K562 (cell line): Measurements from ENCODE around the gene TPBGL. TPM values are rescaled to one million over a fixed set of nuclear protein-coding genes. Genes with fewer than 3 reads are reported as not detected.

ENCODE experiments used
- ATAC-seq: fragments of 200-7000 bp; cut with Tn5 transposase; 3 replicates; pipeline ENCODE4 v1.9.1; 2020; ENCODE audit warnings: moderate library complexity
- BruUV-seq: library from RNA; stranded (reverse); fragments of 400-500 nt; replicated peaks from 2 replicates; lab custom pipeline; 2021; lab: Mats Ljungman, UMichigan
- CTCF ChIA-PET: fragments of 300-600 bp; formaldehyde crosslinking; extraction: SDS; loops from one replicate; lab custom pipeline; 2021; ENCODE audit warnings: low intra/inter-chr PET ratio; lab: Yijun Ruan, JAX
- POLR2A ChIA-PET: fragments of 300-600, 350-650 bp; sonication (Branson Sonifier 250); formaldehyde crosslinking; extraction: SDS; loops from one replicate; lab custom pipeline; 2021; ENCODE audit warnings: antibody characterized with exemption, inconsistent platforms; lab: Yijun Ruan, JAX
- DNase-seq, 4 experiments: peaks; one replicate each; pipeline versions ENCODE4 v3.0.0 to v3.0.0-alpha.2; 2011 to 2018; ENCODE audit warnings: low spot score in 3 of 4, mixed read lengths in 3 of 4; ENCODE audit errors: extremely low read depth in 1 of 4
- FAIRE-seq: peaks from 2 replicates; lab custom pipeline; 2011; peaks lifted over from hg19 to GRCh38; lab: Jason Lieb, UNC
- H2AFZ ChIP-seq: 2 replicates; pipeline ENCODE4 v1.6.0; 2011; ENCODE audit warnings: low read depth, low read length, control low read depth, inconsistent platforms
- H3K27ac ChIP-seq: fragments of 200-600 bp; 3 replicates; pipeline ENCODE4 v1.8.0; 2011; ENCODE audit warnings: low read depth, mild to moderate bottlenecking, control low read depth, inconsistent platforms, low read length, moderate library complexity, mixed read lengths; ENCODE audit errors: extremely low read depth
- H3K27me3 ChIP-seq, 2 experiments: fragments of 300-600 bp in 1 of 2; 2 replicates in 1 of 2; 3 replicates in 1 of 2; pipeline versions ENCODE4 v1.6.0 to v1.8.0; 2011; ENCODE audit warnings: inconsistent platforms in 2 of 2, low read length in 2 of 2, mild to moderate bottlenecking in 1 of 2, mixed read lengths in 1 of 2, moderate library complexity in 1 of 2; ENCODE audit not compliant: control insufficient read depth in 2 of 2, insufficient read depth in 2 of 2
- H3K36me3 ChIP-seq: fragments of 300-600 bp; 3 replicates; pipeline ENCODE4 v1.8.0; 2011; ENCODE audit warnings: mild to moderate bottlenecking, low read length, inconsistent platforms; ENCODE audit not compliant: control insufficient read depth, insufficient read depth
- H3K4me1 ChIP-seq, 2 experiments: fragments of 200-600 bp in 1 of 2; replicated peaks in 1 of 2; 2 replicates in 1 of 2; 3 replicates in 1 of 2; pipeline versions ENCODE4 v1.5.1 to v1.8.0; 2011; ENCODE audit warnings: inconsistent platforms in 2 of 2, low read length in 2 of 2, mild to moderate bottlenecking in 1 of 2, mixed read lengths in 1 of 2, moderate library complexity in 1 of 2; ENCODE audit not compliant: control insufficient read depth in 2 of 2, insufficient read depth in 2 of 2
- H3K4me2 ChIP-seq: 2 replicates; pipeline ENCODE4 v1.6.1; 2011; ENCODE audit warnings: low read length, control low read depth, inconsistent platforms, mixed read lengths; ENCODE audit not compliant: insufficient read depth
- H3K4me3 ChIP-seq: fragments of 200-600 bp; sonication (generic), shearing (Covaris generic); 2 replicates; pipeline ENCODE4 v1.5.1; 2016; ENCODE audit warnings: control low read depth, inconsistent platforms
- H3K79me2 ChIP-seq: fragments of 200-600 bp; 3 replicates; pipeline ENCODE4 v1.8.0; 2011; ENCODE audit warnings: low read length, inconsistent platforms; ENCODE audit not compliant: control insufficient read depth, insufficient read depth
- H3K9ac ChIP-seq, 2 experiments: 2 replicates each; pipeline versions ENCODE4 v1.6.0 to v1.6.1; 2011; ENCODE audit warnings: low read depth in 2 of 2, low read length in 2 of 2, control low read depth in 1 of 2, inconsistent platforms in 1 of 2, mild to moderate bottlenecking in 1 of 2, mixed read lengths in 1 of 2; ENCODE audit not compliant: insufficient read depth in 1 of 2
- H3K9me1 ChIP-seq: one replicate; pipeline ENCODE4 v1.6.0; 2011; ENCODE audit warnings: inconsistent platforms, mild to moderate bottlenecking, low read length, moderate library complexity; ENCODE audit not compliant: control insufficient read depth, insufficient read depth
- H3K9me3 ChIP-seq: replicated peaks from 2 replicates; pipeline ENCODE4 v1.5.1; 2011; ENCODE audit warnings: low read depth, low read length, inconsistent platforms; ENCODE audit not compliant: control insufficient read depth, insufficient read depth
- H4K20me1 ChIP-seq: replicated peaks from 2 replicates; pipeline ENCODE4 v1.6.1; 2011; ENCODE audit warnings: low read length, inconsistent platforms, mixed read lengths; ENCODE audit not compliant: control insufficient read depth, insufficient read depth
- GTF2E2 ChIP-seq: fragments of 200-800 bp; sonication (Bioruptor generic); IDR thresholded peaks from 2 replicates; pipeline ENCODE4 v1.6.1; 2016; ENCODE audit warnings: missing genetic modification characterization, missing compliant biosample characterization
- KDM1A ChIP-seq, 2 experiments: fragments of 450-650 bp; IDR thresholded peaks; 2 replicates each; pipeline ENCODE4 v1.6.1; 2016; ENCODE audit warnings: mild to moderate bottlenecking in 2 of 2
- KDM5B ChIP-seq: fragments of 200-600 bp; sonication (generic); IDR thresholded peaks from 2 replicates; pipeline ENCODE4 v1.6.1; 2012; ENCODE audit warnings: low read depth, mild to moderate bottlenecking, moderate library complexity, low read length, control low read depth, inconsistent platforms; ENCODE audit not compliant: insufficient replicate concordance
- MAFG ChIP-seq: fragments of 450-650 bp; conservative IDR thresholded peaks from 2 replicates; pipeline ENCODE4 v1.6.1; 2016; ENCODE audit warnings: missing genetic modification characterization, missing compliant biosample characterization
- SMAD4 ChIP-seq: fragments of 250-450 bp; sonication (Bioruptor Pico); conservative IDR thresholded peaks from 2 replicates; pipeline ENCODE4 v1.8.0; 2021; ENCODE audit warnings: inconsistent platforms, mild to moderate bottlenecking, moderate library complexity
- WGBS: fragments of 100-300 bp; shearing (Covaris generic); methylation state at CpG from one replicate; pipeline ENCODE4 v1.1.6; 2016; ENCODE audit warnings: low coverage, mixed read lengths; ENCODE audit not compliant: insufficient coverage; ENCODE audit errors: missing lambda C conversion rate; 5-methylcytosine and 5-hydroxymethylcytosine counted together
- in situ Hi-C: fragments of 300-500 bp; cut with MboI; formaldehyde crosslinking; loops from 4 replicates; pipeline ENCODE4 v1.15.0; 2018; ENCODE audit warnings: inconsistent platforms, mixed read lengths
- intact Hi-C: fragments of 100-400 bp; cut with micrococcal nuclease; formaldehyde crosslinking; loops from 2 replicates; pipeline ENCODE4 v1.14.2; 2022
- polyA plus RNA-seq, 8 experiments: library from polyadenylated mRNA; depleted of rRNA in 4 of 8; stranded (reverse) in 5 of 8; unstranded in 3 of 8; fragments of >200 nt; fragmentation: Nextera tagmentation in 2 of 8; fragmentation: Illumina TruSeq in 1 of 8; extraction: Ambion mirVana in 2 of 8; extraction: Trizol in 1 of 8; gene quantifications; 2 replicates each; pipeline versions ENCODE4 v1.2.1 to v1.2.3, GENCODE V29; 2011 to 2014; ENCODE audit warnings: inconsistent platforms in 1 of 8, missing spikeins in 1 of 8
- total RNA-seq, 7 experiments: library from RNA; depleted of rRNA in 6 of 7; stranded (reverse); fragments of >200 nt in 6 of 7; fragmentation: Illumina TruSeq in 2 of 7; extraction: Trizol in 2 of 7; gene quantifications; 2 replicates each; pipeline versions ENCODE4 v1.2.1 to v1.2.3, GENCODE V29; 2011 to 2021; ENCODE audit warnings: low replicate concordance in 1 of 7
- TF ChIP-seq, protein P1 (sequence below): fragments of 450-650 bp; IDR thresholded peaks from 2 replicates; pipeline ENCODE4 v1.6.1; 2017; ENCODE audit warnings: antibody characterized with exemption, mild to moderate bottlenecking
- TF ChIP-seq, protein P2 (sequence below): fragments of 250-450 bp; sonication (Bioruptor Pico); IDR thresholded peaks from 2 replicates; pipeline ENCODE4 v1.5.0; 2020; ENCODE audit warnings: mild to moderate bottlenecking, borderline replicate concordance

Gene TPBGL
- total and polyA plus RNA-seq, 9 of the 15 experiments (the other 6 are each of a cell fraction or from before 2014, with no cell fraction given): 0.04 to 0.11 (median 0.06) TPM; not detected in 6

GRCh38 chr11:75260396-75261170 is 20.0 kb downstream of the TPBGL start:
- Histone ChIP-seq H3K79me2 (no peaks in the 10 kb centered on the region), H3K9me3 (no peaks in the 10 kb centered on the region), H2AFZ (no peak overlapping the region)
- no TSS peak for BruUV-seq
- ATAC-seq (no peak), FAIRE-seq (no peak)
- in situ Hi-C loops: no loop called here
- TF ChIP-seq KDM1A (IDR thresholded peaks at IDR 0.05): no peak
- TF ChIP-seq, protein P1, sequence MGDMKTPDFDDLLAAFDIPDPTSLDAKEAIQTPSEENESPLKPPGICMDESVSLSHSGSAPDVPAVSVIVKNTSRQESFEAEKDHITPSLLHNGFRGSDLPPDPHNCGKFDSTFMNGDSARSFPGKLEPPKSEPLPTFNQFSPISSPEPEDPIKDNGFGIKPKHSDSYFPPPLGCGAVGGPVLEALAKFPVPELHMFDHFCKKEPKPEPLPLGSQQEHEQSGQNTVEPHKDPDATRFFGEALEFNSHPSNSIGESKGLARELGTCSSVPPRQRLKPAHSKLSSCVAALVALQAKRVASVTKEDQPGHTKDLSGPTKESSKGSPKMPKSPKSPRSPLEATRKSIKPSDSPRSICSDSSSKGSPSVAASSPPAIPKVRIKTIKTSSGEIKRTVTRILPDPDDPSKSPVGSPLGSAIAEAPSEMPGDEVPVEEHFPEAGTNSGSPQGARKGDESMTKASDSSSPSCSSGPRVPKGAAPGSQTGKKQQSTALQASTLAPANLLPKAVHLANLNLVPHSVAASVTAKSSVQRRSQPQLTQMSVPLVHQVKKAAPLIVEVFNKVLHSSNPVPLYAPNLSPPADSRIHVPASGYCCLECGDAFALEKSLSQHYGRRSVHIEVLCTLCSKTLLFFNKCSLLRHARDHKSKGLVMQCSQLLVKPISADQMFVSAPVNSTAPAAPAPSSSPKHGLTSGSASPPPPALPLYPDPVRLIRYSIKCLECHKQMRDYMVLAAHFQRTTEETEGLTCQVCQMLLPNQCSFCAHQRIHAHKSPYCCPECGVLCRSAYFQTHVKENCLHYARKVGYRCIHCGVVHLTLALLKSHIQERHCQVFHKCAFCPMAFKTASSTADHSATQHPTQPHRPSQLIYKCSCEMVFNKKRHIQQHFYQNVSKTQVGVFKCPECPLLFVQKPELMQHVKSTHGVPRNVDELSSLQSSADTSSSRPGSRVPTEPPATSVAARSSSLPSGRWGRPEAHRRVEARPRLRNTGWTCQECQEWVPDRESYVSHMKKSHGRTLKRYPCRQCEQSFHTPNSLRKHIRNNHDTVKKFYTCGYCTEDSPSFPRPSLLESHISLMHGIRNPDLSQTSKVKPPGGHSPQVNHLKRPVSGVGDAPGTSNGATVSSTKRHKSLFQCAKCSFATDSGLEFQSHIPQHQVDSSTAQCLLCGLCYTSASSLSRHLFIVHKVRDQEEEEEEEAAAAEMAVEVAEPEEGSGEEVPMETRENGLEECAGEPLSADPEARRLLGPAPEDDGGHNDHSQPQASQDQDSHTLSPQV: no peak
- no peak for TF ChIP-seq SMAD4 (CRISPR knock-in tag)
- no peak for TF ChIP-seq KDM5B
- TF ChIP-seq, protein P2, sequence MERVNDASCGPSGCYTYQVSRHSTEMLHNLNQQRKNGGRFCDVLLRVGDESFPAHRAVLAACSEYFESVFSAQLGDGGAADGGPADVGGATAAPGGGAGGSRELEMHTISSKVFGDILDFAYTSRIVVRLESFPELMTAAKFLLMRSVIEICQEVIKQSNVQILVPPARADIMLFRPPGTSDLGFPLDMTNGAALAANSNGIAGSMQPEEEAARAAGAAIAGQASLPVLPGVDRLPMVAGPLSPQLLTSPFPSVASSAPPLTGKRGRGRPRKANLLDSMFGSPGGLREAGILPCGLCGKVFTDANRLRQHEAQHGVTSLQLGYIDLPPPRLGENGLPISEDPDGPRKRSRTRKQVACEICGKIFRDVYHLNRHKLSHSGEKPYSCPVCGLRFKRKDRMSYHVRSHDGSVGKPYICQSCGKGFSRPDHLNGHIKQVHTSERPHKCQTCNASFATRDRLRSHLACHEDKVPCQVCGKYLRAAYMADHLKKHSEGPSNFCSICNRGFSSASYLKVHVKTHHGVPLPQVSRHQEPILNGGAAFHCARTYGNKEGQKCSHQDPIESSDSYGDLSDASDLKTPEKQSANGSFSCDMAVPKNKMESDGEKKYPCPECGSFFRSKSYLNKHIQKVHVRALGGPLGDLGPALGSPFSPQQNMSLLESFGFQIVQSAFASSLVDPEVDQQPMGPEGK (CRISPR knock-in tag): no peak
- TF ChIP-seq GTF2E2: no peak
- no peak for TF ChIP-seq MAFG (tag)
- TF ChIP-seq, all 486 proteins: peak for 0
- POLR2A ChIA-PET: interaction anchor here (0.5 to 0.6 kb wide), 3 partner anchors 182 to 1673 kb away, joined by 3 to 5 read pairs (median 3); no protein-coding TSS in a partner anchor
- Histone ChIP-seq H3K9ac (no peak overlapping the region), H3K27me3 (no peaks in the 10 kb centered on the region), H4K20me1 (peaks cover 11% of the 10 kb centered on the region; the same call in 1 of the 2 replicates), H3K4me3 (no peak overlapping the region), H3K4me1 (0 out of 5 replicates have a peak, but pooled peaks cover 0 to 4% of the 10 kb centered on the region in 2 experiments), H3K4me2 (no peak overlapping the region), H3K9me1 (no peaks in the 10 kb centered on the region), H3K36me3 (no peaks in the 10 kb centered on the region), H3K27ac (no peak overlapping the region)
- WGBS: 4% methylated on average over 10 of the region's 10 CpGs
- DNase-seq: no peak
- CTCF ChIA-PET: no interaction called here
- intact Hi-C loops: no loop called here
